ENCODE measurements around the gene SNTG2. TPM values are rescaled to one million over a fixed set of nuclear protein-coding genes. Genes with fewer than 3 reads are reported as not detected.

SNTG2 gene
- polyA plus RNA-seq, 3 donors, result not detected

- H3K4me1 Mint-ChIP-seq, result no peaks in the 10 kb centered on the region
- H3K4me3 Mint-ChIP-seq, result no peak overlapping the region
- H3K9me3 ChIP-seq (replicated peaks in 1 of 2; ENCODE audit: control insufficient read depth in 1 of 2, insufficient read depth in 1 of 2, low read length in 2 of 2), result peaks cover 0 to 15% of the 10 kb centered on the region in 2 donors
- no peak overlapping the region for H3K27ac Mint-ChIP-seq
- DNase-seq, result no peak
- no peaks in the 10 kb centered on the region for H3K4me1 ChIP-seq (ENCODE audit: control insufficient read depth in 1 of 2, insufficient read depth in 2 of 2, low read length in 2 of 2)
- H3K27me3 Mint-ChIP-seq (ENCODE audit: low read depth in 3 of 3), result peaks cover 0 to 6% (median 0%) of the 10 kb centered on the region in 3 donors
- H2AFZ ChIP-seq (ENCODE audit: insufficient read depth, low read depth, low read length, poor library complexity, severe bottlenecking), result no peak overlapping the region
- 89% methylated on average over 4 of the region's 10 CpGs for WGBS (ENCODE audit: insufficient coverage)
- H3K36me3 ChIP-seq (replicated peaks in 1 of 2; ENCODE audit: control insufficient read depth in 1 of 2, insufficient read depth in 2 of 2, low read length in 2 of 2), result no peaks in the 10 kb centered on the region
- no peak overlapping the region for H3K9ac ChIP-seq (ENCODE audit: insufficient read depth, low read length, poor library complexity, severe bottlenecking)
- H3K27ac ChIP-seq (ENCODE audit: low read depth in 1 of 2, low read length in 2 of 2), result no peak overlapping the region
- H3K79me2 ChIP-seq (ENCODE audit: insufficient read depth, low read length), result no peaks in the 10 kb centered on the region
- H3K36me3 Mint-ChIP-seq, result no peaks in the 10 kb centered on the region
- no peak overlapping the region for H3K4me2 ChIP-seq (replicated peaks; ENCODE audit: extremely low read depth, low read length, poor library complexity, severe bottlenecking)
- H3K27me3 ChIP-seq (ENCODE audit: control insufficient read depth in 2 of 2, insufficient read depth in 2 of 2, low read length in 2 of 2), result no peaks in the 10 kb centered on the region
- H3K4me3 ChIP-seq (replicated peaks in 1 of 3; ENCODE audit: low read depth in 2 of 3, low read length in 3 of 3), result no peak overlapping the region
- no peak for TF ChIP-seq CTCF (IDR thresholded peaks at IDR 0.05)
- intact Hi-C loops (cut with micrococcal nuclease), result no loop called here
- H3K9me3 Mint-ChIP-seq, result peaks cover 2 to 20% (median 6%) of the 10 kb centered on the region in 7 donors
- H4K20me1 ChIP-seq (ENCODE audit: insufficient read depth, low read length), result no peaks in the 10 kb centered on the region
Measured at GRCh38 chr2:1256632-1257324, 306.1 kb downstream of the SNTG2 start.

DNA sequence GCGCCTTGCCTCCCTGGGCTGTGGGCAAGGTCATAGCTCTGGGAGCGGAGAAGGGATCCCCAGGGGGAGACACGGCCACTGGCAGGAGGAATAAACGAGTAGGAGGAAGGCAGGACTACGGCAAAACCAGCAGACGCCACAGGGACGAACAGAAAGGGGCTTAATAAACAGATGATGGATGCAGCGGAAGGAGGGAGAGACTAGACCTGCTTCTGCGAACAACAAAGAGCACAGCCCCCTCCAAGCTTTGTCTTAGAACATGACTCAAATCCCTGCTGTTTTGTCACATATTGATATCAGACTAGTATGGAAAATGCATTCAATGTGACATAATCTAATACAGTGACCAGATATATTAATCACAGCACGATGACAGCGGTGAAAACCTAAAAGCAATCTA, 306.7 kb downstream of the SNTG2 start:
- 90% methylated on average over 4 of the region's 11 CpGs for WGBS (ENCODE audit: insufficient coverage)
- Mint-ChIP-seq H3K36me3 (no peaks in the 10 kb centered on the region), H3K27ac (no peak overlapping the region), H3K9me3 (peaks cover 2 to 23% (median 6%) of the 10 kb centered on the region in 7 donors), H3K4me1 (no peaks in the 10 kb centered on the region), H3K27me3 (ENCODE audit: low read depth in 3 of 3) (peaks cover 0 to 6% (median 0%) of the 10 kb centered on the region in 3 donors), H3K4me3 (no peak overlapping the region)
- H4K20me1 ChIP-seq (ENCODE audit: insufficient read depth, low read length), result no peaks in the 10 kb centered on the region
- H3K79me2 ChIP-seq (ENCODE audit: insufficient read depth, low read length), result no peaks in the 10 kb centered on the region
- H3K9me3 ChIP-seq (replicated peaks in 1 of 2; ENCODE audit: control insufficient read depth in 1 of 2, insufficient read depth in 1 of 2, low read length in 2 of 2), result peaks cover 0 to 15% of the 10 kb centered on the region in 2 donors
- no peaks in the 10 kb centered on the region for H3K27me3 ChIP-seq (ENCODE audit: control insufficient read depth in 2 of 2, insufficient read depth in 2 of 2, low read length in 2 of 2)
- no peak overlapping the region for H3K4me2 ChIP-seq (replicated peaks; ENCODE audit: extremely low read depth, low read length, poor library complexity, severe bottlenecking)
- H3K36me3 ChIP-seq (replicated peaks in 1 of 2; ENCODE audit: control insufficient read depth in 1 of 2, insufficient read depth in 2 of 2, low read length in 2 of 2), result no peaks in the 10 kb centered on the region
- intact Hi-C loops (cut with micrococcal nuclease), result no loop called here
- H3K9ac ChIP-seq (ENCODE audit: insufficient read depth, low read length, poor library complexity, severe bottlenecking), result no peak overlapping the region
- DNase-seq, result no peak
- TF ChIP-seq CTCF (IDR thresholded peaks at IDR 0.05), result no peak
- H3K27ac ChIP-seq (ENCODE audit: low read depth in 1 of 2, low read length in 2 of 2), result no peak overlapping the region
- no peak overlapping the region for H3K4me3 ChIP-seq (replicated peaks in 1 of 3; ENCODE audit: low read depth in 2 of 3, low read length in 3 of 3)
- no peaks in the 10 kb centered on the region for H3K4me1 ChIP-seq (ENCODE audit: control insufficient read depth in 1 of 2, insufficient read depth in 2 of 2, low read length in 2 of 2)
- H2AFZ ChIP-seq (ENCODE audit: insufficient read depth, low read depth, low read length, poor library complexity, severe bottlenecking), result no peak overlapping the region

All from CD14-positive monocyte (primary cell).